GM18507 (cell line): ENCODE data around the gene KIRREL3.
"Not testable (repeated sequence)": the region's sequence is repeated elsewhere in the genome, so short reads cannot be mapped to it uniquely, and the experiment has no call there.

Experiments
- DNase-seq: peaks from one replicate; pipeline ENCODE4 v3.0.0; 2011; ENCODE audit warnings: low read depth; ENCODE audit not compliant: insufficient read length; ENCODE audit errors: extremely low spot score
- FAIRE-seq: peaks from 2 replicates; lab custom pipeline; 2011; peaks lifted over from hg19 to GRCh38; lab: Jason Lieb, UNC

The KIRREL3 gene

GRCh38 chr11:126403022-126403581, 597.5 kb downstream of the KIRREL3 start:
- FAIRE-seq (no peak), DNase-seq (no peak)

- DNase-seq (no peak), FAIRE-seq (no peak)
Observed at GRCh38 chr11:126400479-126400878, 600.1 kb downstream of the KIRREL3 start.

- no peak for FAIRE-seq
- no peak for DNase-seq
Observed at GRCh38 chr11:126400019-126400418, 600.6 kb downstream of the KIRREL3 start.

- no peak for DNase-seq
- FAIRE-seq = no peak
Observed at GRCh38 chr11:126398721-126399120, 601.8 kb downstream of the KIRREL3 start.

GRCh38 chr11:126398296-126398695, 602.3 kb downstream of the KIRREL3 start:
- DNase-seq = no peak
- no peak for FAIRE-seq

- no peak for DNase-seq
- FAIRE-seq = no peak
Observed at GRCh38 chr11:126396965-126397364, 603.6 kb downstream of the KIRREL3 start.

DNA sequence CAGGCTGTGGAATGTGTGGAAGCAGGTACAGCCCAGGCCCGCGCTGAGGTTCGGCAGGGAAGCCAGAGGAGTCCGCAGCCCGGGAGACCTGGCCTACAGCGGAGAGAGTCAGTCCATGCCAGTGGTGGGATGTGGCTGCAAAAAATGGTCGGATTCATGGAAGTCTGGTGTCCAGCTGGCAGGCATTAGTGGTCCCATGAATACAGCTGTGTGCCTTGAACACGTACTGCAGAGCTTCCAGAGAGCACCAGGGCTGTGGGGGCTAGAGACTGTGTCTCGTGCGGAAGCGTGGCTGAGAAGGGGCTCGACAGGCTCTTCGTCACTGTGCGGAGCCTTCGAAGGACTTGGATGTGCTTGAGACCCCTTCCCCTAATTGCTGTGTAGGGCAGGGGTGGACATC, 604.3 kb downstream of the KIRREL3 start:
- not testable (repeated sequence) for FAIRE-seq

GRCh38 chr11:126395784-126396183, 604.8 kb downstream of the KIRREL3 start:
- not testable (repeated sequence) for FAIRE-seq, DNase-seq

More for the DNA sequence above, 604.3 kb downstream of the KIRREL3 start:
- not testable (repeated sequence) for DNase-seq

DNA sequence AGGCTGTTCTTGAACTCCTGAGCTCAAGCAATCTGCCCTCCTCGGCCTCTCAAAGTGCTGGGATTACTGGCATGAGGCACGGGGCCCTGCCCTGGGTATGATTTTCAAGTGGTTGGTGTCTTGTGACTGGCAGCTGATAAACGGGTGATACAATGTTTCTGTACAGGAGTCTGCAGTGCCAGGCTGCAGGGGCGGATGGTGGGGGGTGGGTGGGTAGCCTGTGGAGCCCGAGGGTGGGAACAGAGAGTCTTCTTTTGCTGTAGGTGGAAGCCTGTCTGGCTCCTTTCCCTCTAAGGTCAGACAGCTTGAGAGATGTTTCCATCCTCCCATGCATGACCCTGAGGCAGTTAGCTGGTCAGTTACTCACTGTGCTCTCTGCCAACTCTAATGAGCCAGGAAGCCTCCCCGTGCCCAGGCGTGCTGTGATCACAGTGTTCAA, 605.9 kb downstream of the KIRREL3 start:
- DNase-seq, FAIRE-seq: not testable (repeated sequence)

GRCh38 chr11:126394036-126394435, 606.5 kb downstream of the KIRREL3 start:
- DNase-seq (no peak), FAIRE-seq (no peak)

GRCh38 chr11:126393143-126393542, 607.4 kb downstream of the KIRREL3 start:
- FAIRE-seq (no peak), DNase-seq (no peak)

GRCh38 chr11:126392633-126393013, 607.9 kb downstream of the KIRREL3 start:
- DNase-seq (no peak), FAIRE-seq (no peak)

DNA sequence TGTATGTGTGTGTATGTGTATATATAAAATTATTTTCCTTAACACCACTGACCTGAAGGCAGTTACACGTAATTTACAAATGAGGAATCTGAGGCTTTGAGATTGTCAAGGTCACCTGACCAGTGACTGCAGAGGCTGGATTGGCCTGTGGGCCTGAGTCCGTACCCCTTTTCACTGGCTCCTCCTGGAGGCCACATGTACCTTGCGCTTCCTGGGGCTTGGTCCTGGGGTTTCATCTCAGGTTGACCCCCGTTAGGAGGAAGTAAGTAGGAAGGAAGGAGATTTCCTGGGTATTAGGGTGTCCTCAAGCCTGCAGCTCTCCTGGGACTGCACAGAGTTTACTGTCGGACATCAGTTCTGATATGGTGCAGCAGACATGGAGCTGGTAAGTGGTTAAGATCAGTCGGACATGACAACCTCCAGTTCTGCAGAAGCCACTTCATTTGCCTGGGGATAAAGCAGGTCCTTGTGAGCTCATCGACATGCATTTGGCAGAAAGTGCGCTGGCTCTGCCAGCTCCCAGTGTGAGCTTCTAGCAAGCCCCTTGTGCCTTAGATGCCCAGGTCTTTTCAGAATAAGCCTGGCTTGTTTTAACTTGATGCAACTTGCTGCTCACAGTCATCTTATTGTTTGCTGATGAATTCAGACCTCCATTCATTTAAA, 608.5 kb downstream of the KIRREL3 start:
- DNase-seq (no peak), FAIRE-seq (peak; percentile 70)

DNA sequence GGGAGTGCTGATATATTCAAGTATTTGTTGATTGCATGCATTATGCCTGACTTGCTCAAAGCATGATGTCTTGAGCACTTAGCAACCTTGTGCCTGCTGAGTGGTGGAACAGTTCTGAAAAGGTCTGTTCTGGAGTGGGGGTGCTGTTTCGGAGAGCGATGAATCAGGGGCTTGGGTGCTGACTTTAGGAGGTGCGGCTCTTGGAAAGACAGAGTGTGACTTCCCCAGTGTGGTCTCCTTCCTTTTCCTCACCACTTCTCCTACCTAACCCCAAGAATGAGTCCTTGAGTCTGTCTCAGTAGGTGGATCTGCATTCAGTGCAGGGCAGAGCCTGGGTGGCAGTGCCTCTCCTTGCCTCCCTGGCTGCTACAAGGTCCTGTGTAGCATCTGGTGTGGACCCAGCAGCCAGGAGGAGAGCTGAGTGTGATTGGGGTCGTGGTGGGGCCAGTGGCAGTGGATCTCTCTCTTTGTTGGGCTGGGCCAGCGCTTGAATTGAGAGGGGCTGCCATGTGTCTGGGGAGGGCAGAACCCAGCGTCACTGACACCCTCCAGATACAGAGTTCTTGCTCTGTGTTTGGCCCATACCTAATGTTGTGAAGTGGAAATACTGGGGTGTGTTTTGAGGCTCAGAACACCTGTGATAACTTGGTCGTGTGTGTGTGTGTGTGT, 609.1 kb downstream of the KIRREL3 start:
- no peak for FAIRE-seq
- no peak for DNase-seq

DNA sequence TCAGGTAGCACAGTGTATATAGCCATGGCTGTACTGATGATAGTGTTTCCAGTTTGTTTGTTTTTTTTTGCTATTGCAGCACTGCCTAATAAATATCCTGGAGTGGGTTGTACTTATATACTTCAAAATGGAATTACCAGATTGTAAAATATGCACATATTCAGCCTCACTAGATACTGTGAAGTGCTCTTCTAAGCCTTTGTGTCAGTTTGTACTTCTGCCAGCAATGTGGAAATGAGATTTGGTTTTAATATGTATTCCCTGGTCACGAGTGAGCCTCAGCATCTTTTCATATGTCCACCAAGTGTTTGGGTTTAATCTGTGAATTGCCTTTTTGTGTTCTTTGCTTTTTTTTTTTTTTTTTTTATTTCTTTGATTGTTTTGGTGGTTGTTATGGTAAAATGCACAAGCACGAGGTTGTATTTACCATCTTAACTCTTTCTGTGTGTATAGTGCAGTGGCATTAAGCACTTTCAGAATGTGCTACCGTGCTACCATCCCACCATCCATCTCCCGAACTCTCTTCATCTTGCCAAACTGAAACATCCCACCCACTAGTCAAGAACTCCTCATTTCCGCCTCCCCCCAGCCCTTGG, 610.2 kb downstream of the KIRREL3 start:
- FAIRE-seq (no peak), DNase-seq (no peak)

- no peak for FAIRE-seq
Observed at GRCh38 chr11:126387857-126388256, 612.7 kb downstream of the KIRREL3 start.

GRCh38 chr11:126386729-126387071, 613.9 kb downstream of the KIRREL3 start:
- peak; percentile 56 for FAIRE-seq
- DNase-seq = not testable (repeated sequence)

More at GRCh38 chr11:126387857-126388256, 612.7 kb downstream of the KIRREL3 start:
- no peak for DNase-seq

DNA sequence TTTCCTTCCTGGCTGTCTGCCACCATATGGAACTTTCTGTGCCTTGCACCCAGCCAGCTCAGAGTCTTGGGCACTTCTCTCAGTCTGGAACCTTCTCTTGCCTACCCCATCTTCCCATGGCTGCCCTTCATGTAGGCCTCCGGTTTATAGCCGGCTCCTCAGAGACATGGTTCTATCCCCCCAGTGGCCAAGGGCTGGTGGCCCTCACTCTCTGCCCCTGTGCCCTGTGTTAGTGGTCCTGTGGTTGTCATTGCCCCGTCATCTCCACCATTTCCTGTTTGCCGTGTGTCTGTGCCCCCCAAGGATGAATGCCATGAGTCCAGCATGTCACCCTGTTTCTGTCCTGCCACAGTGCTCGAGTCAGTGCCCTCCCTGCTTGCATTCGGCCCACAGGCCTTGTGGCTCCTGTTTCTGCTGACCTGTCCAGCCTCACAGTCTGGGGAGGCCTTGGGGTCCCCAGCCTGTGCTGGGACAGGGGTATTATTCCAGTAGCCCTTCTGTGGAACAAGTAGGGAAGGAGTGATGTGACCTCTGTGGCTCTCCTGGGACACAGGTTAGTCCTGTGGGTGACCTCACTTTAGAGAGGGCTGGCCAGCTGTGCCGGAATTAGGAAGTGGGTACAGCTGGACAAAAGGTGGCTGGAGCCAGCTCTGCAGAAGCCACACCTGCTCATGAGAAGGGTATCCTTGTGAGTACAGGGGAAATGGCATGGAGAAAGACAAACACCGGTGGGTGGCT, 614.4 kb downstream of the KIRREL3 start:
- DNase-seq (no peak), FAIRE-seq (no peak)

DNA sequence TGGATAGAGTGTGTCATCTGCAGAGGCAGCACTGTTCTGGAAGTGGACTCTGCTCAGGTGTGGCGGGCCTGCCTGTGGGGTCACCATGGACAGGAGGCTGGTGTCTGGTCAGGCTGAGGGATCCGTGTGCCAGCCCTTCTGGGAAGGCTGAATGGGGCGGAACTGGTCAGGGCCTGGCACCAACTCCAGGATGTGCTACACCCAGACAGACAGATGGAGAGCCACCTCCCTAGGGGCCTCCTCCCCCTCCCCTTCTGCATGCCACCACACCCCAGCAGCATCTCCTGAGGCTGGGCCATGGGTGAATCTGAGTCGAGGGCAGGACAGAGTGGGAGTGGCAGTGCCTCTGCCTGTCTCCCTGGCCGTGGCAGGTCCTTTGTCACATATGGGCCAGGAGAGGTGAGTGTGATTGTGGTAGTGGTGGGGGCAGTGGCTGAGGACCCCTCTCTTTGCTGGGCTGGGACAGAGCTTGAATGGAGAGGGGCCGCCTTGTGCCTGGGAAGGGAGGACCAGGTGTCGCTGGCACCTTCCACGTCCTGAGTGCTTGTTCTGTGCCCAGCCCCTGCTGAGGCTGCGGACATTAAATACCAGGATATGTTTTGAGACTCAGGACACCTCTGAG, 616.0 kb downstream of the KIRREL3 start:
- no peak for FAIRE-seq
- no peak for DNase-seq
